SK-N-SH treated with all-trans-retinoic acid at 6 μM for 48 hours (cell line): Measurements from ENCODE around the gene SLC25A3.

Experiments used
- ATAC-seq: fragments of 200-7000 bp; cut with Tn5 transposase; 3 replicates; pipeline ENCODE4 v1.9.1; 2020; ENCODE audit warnings: mild to moderate bottlenecking, moderate library complexity
- ARNTL ChIP-seq: fragments of 450-650 bp; formaldehyde crosslinking; IDR thresholded peaks from 2 replicates; pipeline ENCODE4 v1.5.0; 2020; ENCODE audit warnings: low read depth, mild to moderate bottlenecking, moderate library complexity, borderline replicate concordance
- BACH2 ChIP-seq: fragments of 250-450 bp; sonication (Bioruptor Pico); IDR thresholded peaks from 2 replicates; pipeline ENCODE4 v1.9.0; 2021; ENCODE audit warnings: mild to moderate bottlenecking, borderline replicate concordance
- CREB5 ChIP-seq: fragments of 250-450 bp; sonication (Bioruptor Pico); IDR thresholded peaks from 2 replicates; pipeline ENCODE4 v1.5.1; 2020; ENCODE audit warnings: low read depth, mild to moderate bottlenecking, moderate library complexity
- CSRNP3 ChIP-seq: fragments of 250-450 bp; sonication (Bioruptor Pico); IDR thresholded peaks from 2 replicates; pipeline ENCODE4 v1.5.1; 2021; ENCODE audit warnings: mild to moderate bottlenecking, moderate library complexity
- ESRRG ChIP-seq: fragments of 250-450 bp; sonication (Bioruptor Pico); IDR thresholded peaks from 2 replicates; pipeline ENCODE4 v1.6.1; 2021; ENCODE audit warnings: mild to moderate bottlenecking
- GLIS3 ChIP-seq: fragments of 250-450 bp; sonication (Bioruptor Pico); IDR thresholded peaks from 2 replicates; pipeline ENCODE4 v1.5.0; 2020; ENCODE audit warnings: mild to moderate bottlenecking, moderate library complexity
- ISL1 ChIP-seq: fragments of 250-450 bp; sonication (Bioruptor Pico); IDR thresholded peaks from 2 replicates; pipeline ENCODE4 v2.1.2; 2022; ENCODE audit warnings: mild to moderate bottlenecking, moderate library complexity
- OSR1 ChIP-seq: fragments of 250-450 bp; sonication (Bioruptor Pico); IDR thresholded peaks from 2 replicates; pipeline ENCODE4 v1.8.0; 2022; ENCODE audit warnings: moderate library complexity, mild to moderate bottlenecking, inconsistent platforms
- PATZ1 ChIP-seq: fragments of 250-450 bp; sonication (Bioruptor Pico); IDR thresholded peaks from 2 replicates; pipeline ENCODE4 v1.8.0; 2020; ENCODE audit warnings: mild to moderate bottlenecking, moderate library complexity, borderline replicate concordance
- POU6F1 ChIP-seq: fragments of 250-450 bp; sonication (Bioruptor Pico); IDR thresholded peaks from 2 replicates; pipeline ENCODE4 v1.8.0; 2021; ENCODE audit warnings: low read depth, mild to moderate bottlenecking, moderate library complexity, borderline replicate concordance
- PPARA ChIP-seq: fragments of 250-450 bp; sonication (Bioruptor Pico); IDR thresholded peaks from 2 replicates; pipeline ENCODE4 v1.5.0; 2020; ENCODE audit warnings: mild to moderate bottlenecking, borderline replicate concordance
- RARB ChIP-seq: fragments of 250-450 bp; sonication (Bioruptor Pico); IDR thresholded peaks from 2 replicates; pipeline ENCODE4 v1.8.0; 2021; ENCODE audit warnings: mild to moderate bottlenecking, moderate library complexity
- SNAI2 ChIP-seq: fragments of 250-450 bp; sonication (Bioruptor Pico); IDR thresholded peaks from 2 replicates; pipeline ENCODE4 v1.5.0; 2020; ENCODE audit warnings: mild to moderate bottlenecking, moderate library complexity
- TCF4 ChIP-seq: fragments of 250-450 bp; sonication (Bioruptor Pico); IDR thresholded peaks from 2 replicates; pipeline ENCODE4 v1.8.0; 2021; ENCODE audit warnings: mild to moderate bottlenecking, moderate library complexity, borderline replicate concordance
- TSHZ2 ChIP-seq: fragments of 250-450 bp; sonication (Bioruptor Pico); IDR thresholded peaks from 2 replicates; pipeline ENCODE4 v1.5.0; 2020; ENCODE audit warnings: mild to moderate bottlenecking, moderate library complexity
- ZC3H10 ChIP-seq: fragments of 250-450 bp; sonication (Bioruptor Pico); IDR thresholded peaks from 2 replicates; pipeline ENCODE4 v1.5.1; 2021; ENCODE audit warnings: mild to moderate bottlenecking, moderate library complexity
- ZFP3 ChIP-seq: fragments of 250-450 bp; sonication (Bioruptor Pico); IDR thresholded peaks from 2 replicates; pipeline ENCODE4 v1.5.0; 2020; ENCODE audit warnings: mild to moderate bottlenecking, moderate library complexity
- ZFP30 ChIP-seq: fragments of 450-650 bp; formaldehyde crosslinking; IDR thresholded peaks from 2 replicates; pipeline ENCODE4 v1.5.0; 2022; ENCODE audit warnings: mild to moderate bottlenecking, moderate library complexity
- ZNF565 ChIP-seq: fragments of 450-650 bp; formaldehyde crosslinking; conservative IDR thresholded peaks from 2 replicates; pipeline ENCODE4 v1.5.0; 2020; ENCODE audit warnings: low read depth, mild to moderate bottlenecking, moderate library complexity
- ZNF70 ChIP-seq: fragments of 450-650 bp; formaldehyde crosslinking; IDR thresholded peaks from 2 replicates; pipeline ENCODE4 v1.5.0; 2020; ENCODE audit warnings: mild to moderate bottlenecking, moderate library complexity
- ZNF8 ChIP-seq: fragments of 450-650 bp; formaldehyde crosslinking; IDR thresholded peaks from 2 replicates; pipeline ENCODE4 v1.5.0; 2020; ENCODE audit warnings: mild to moderate bottlenecking, moderate library complexity

Gene SLC25A3

GRCh38 chr12:98581101-98581500, 12.4 kb upstream of the SLC25A3 start:
- no peak for ATAC-seq
- TF ChIP-seq CREB5 (CRISPR knock-in tag), result no peak
- no peak for TF ChIP-seq RARB (CRISPR knock-in tag)
- no peak for TF ChIP-seq GLIS3
- no peak for TF ChIP-seq ZNF565 (CRISPR knock-in tag)
- no peak for TF ChIP-seq ISL1
- no peak for TF ChIP-seq ZFP3 (CRISPR knock-in tag)
- TF ChIP-seq CSRNP3 (CRISPR knock-in tag), result no peak
- TF ChIP-seq PPARA, result no peak
- no peak for TF ChIP-seq SNAI2
- no peak for TF ChIP-seq POU6F1 (CRISPR knock-in tag)
- TF ChIP-seq ESRRG (CRISPR knock-in tag), result no peak
- no peak for TF ChIP-seq TSHZ2 (CRISPR knock-in tag)
- TF ChIP-seq TCF4, result no peak
- no peak for TF ChIP-seq PATZ1
- no peak for TF ChIP-seq BACH2 (CRISPR knock-in tag)
- no peak for TF ChIP-seq OSR1 (CRISPR knock-in tag)
- no peak for TF ChIP-seq ZFP30 (CRISPR knock-in tag)

GRCh38 chr12:98582093-98582492, 11.4 kb upstream of the SLC25A3 start:
- TF ChIP-seq ZNF70 (CRISPR knock-in tag), result no peak
- no peak for TF ChIP-seq ISL1
- no peak for TF ChIP-seq ESRRG (CRISPR knock-in tag)
- TF ChIP-seq ZNF8, result no peak
- no peak for TF ChIP-seq CSRNP3 (CRISPR knock-in tag)
- ATAC-seq, result no peak

- no peak for TF ChIP-seq CREB5 (CRISPR knock-in tag)
- TF ChIP-seq ZFP3 (CRISPR knock-in tag), result no peak
- TF ChIP-seq ZNF565 (CRISPR knock-in tag), result no peak
- TF ChIP-seq ZC3H10 (CRISPR knock-in tag), result no peak
- TF ChIP-seq SNAI2, result no peak
- no peak for TF ChIP-seq ARNTL (CRISPR knock-in tag)
- TF ChIP-seq ISL1, result no peak
- no peak for TF ChIP-seq ZNF70 (CRISPR knock-in tag)
- no peak for ATAC-seq
Observed at GRCh38 chr12:98587084-98587483, 6.4 kb upstream of the SLC25A3 start.
